ENCODE measurements around the gene TGFB1I1.
"Not testable (repeated sequence)": the region's sequence is repeated elsewhere in the genome, so short reads cannot be mapped to it uniquely, and the experiment has no call there.

The TGFB1I1 gene

GRCh38 chr16:31471875-31472708 is at the start of gene TGFB1I1:
Gene TGFB1I1, plus strand, starts transcription at chr16:31472152. Its CDS starts 37 bp downstream, at chr16:31472189.
- peak; percentile 31 for DNase-seq

GRCh38 chr16:31423241-31423640 is 48.7 kb upstream of the TGFB1I1 start:
- DNase-seq, result no peak

- no peak for DNase-seq
Observed at GRCh38 chr16:31423801-31424200, 48.2 kb upstream of the TGFB1I1 start.

GRCh38 chr16:31427441-31428278 is 44.3 kb upstream of the TGFB1I1 start:
- peak; percentile 69 for DNase-seq

GRCh38 chr16:31428279-31428597 is 43.7 kb upstream of the TGFB1I1 start, which contains the start of gene COX6A2:
Gene COX6A2, minus strand, starts transcription at chr16:31428360. Its CDS starts 35 bp downstream, at chr16:31428325.
- no peak for DNase-seq

GRCh38 chr16:31428638-31429247 is 43.2 kb upstream of the TGFB1I1 start:
- DNase-seq, result no peak

- DNase-seq, result no peak
Observed at GRCh38 chr16:31429314-31429713, 42.6 kb upstream of the TGFB1I1 start.

- no peak for DNase-seq
Observed at GRCh38 chr16:31429796-31430195, 42.2 kb upstream of the TGFB1I1 start.

GRCh38 chr16:31430380-31431052 is 41.4 kb upstream of the TGFB1I1 start:
- no peak for DNase-seq

GRCh38 chr16:31435341-31436220 is 36.4 kb upstream of the TGFB1I1 start:
- DNase-seq, result no peak

GRCh38 chr16:31436221-31437045 is 35.5 kb upstream of the TGFB1I1 start:
- no peak for DNase-seq

- DNase-seq, result no peak
Observed at GRCh38 chr16:31438414-31438813, 33.5 kb upstream of the TGFB1I1 start.

- DNase-seq, result not testable (repeated sequence)
Observed at GRCh38 chr16:31439023-31439422, 32.9 kb upstream of the TGFB1I1 start.

GRCh38 chr16:31439519-31439918 is 32.4 kb upstream of the TGFB1I1 start:
- no peak for DNase-seq

GRCh38 chr16:31440516-31441184 is 31.3 kb upstream of the TGFB1I1 start:
- no peak for DNase-seq

- no peak for DNase-seq
Observed at GRCh38 chr16:31441956-31442355, 30.0 kb upstream of the TGFB1I1 start.

- not testable (repeated sequence) for DNase-seq
Observed at GRCh38 chr16:31445931-31446330, 26.0 kb upstream of the TGFB1I1 start.

GRCh38 chr16:31451201-31451600 is 20.8 kb upstream of the TGFB1I1 start:
- no peak for DNase-seq

- DNase-seq, result peak; percentile 80
Observed at GRCh38 chr16:31451681-31452351, 20.1 kb upstream of the TGFB1I1 start.

- no peak for DNase-seq
Observed at GRCh38 chr16:31452631-31453106, 19.3 kb upstream of the TGFB1I1 start.
